A673 (cell line): ENCODE data around the gene THSD4. TPM values are rescaled to one million over a fixed set of nuclear protein-coding genes. Genes with fewer than 3 reads are reported as not detected.
A peak's percentile ranks its signal among the peaks of the same experiment; 100 is the strongest.

Source experiments
- BruUV-seq: library from RNA; stranded (reverse); fragments of 400-500 nt; replicated peaks from 2 replicates; lab custom pipeline; 2021; lab: Mats Ljungman, UMichigan
- CTCF ChIA-PET: fragments of 300-600 bp; sonication (Branson Sonifier 250); formaldehyde crosslinking; loops from one replicate; lab custom pipeline; 2022; ENCODE audit warnings: antibody characterized with exemption; lab: Charles Lee
- POLR2A ChIA-PET: fragments of 300-600 bp; sonication (Branson Sonifier 250); formaldehyde crosslinking; loops from one replicate; lab custom pipeline; 2022; ENCODE audit warnings: antibody characterized with exemption; ENCODE audit not compliant: low non-redundant PET; lab: Charles Lee
- DNase-seq: peaks from one replicate; pipeline ENCODE4 v3.0.0-alpha.2; 2015; ENCODE audit warnings: low spot score
- H3K27ac ChIP-seq: fragments of 200-600 bp; sonication (generic); 2 replicates; pipeline ENCODE4 v1.5.1; 2016; ENCODE audit warnings: mixed run types, low read depth, mild to moderate bottlenecking, mixed read lengths, antibody characterized with exemption, low read length; ENCODE audit not compliant: poor library complexity, severe bottlenecking
- H3K27me3 ChIP-seq: fragments of 200-600 bp; sonication (generic); replicated peaks from 2 replicates; pipeline ENCODE4 v1.6.1; 2017; ENCODE audit warnings: mixed run types, low read depth, mild to moderate bottlenecking, mixed read lengths, antibody characterized with exemption, low read length; ENCODE audit not compliant: insufficient read depth, poor library complexity
- H3K36me3 ChIP-seq: fragments of 200-600 bp; sonication (generic); 2 replicates; pipeline ENCODE4 v1.6.1; 2016; ENCODE audit warnings: mixed run types, mild to moderate bottlenecking, mixed read lengths, antibody characterized with exemption, low read length; ENCODE audit not compliant: insufficient read depth, poor library complexity, severe bottlenecking
- H3K4me1 ChIP-seq: fragments of 200-600 bp; sonication (generic); 2 replicates; pipeline ENCODE4 v1.6.1; 2017; ENCODE audit warnings: mixed run types, mild to moderate bottlenecking, mixed read lengths, antibody characterized with exemption, low read length; ENCODE audit not compliant: insufficient read depth, poor library complexity, severe bottlenecking
- H3K4me3 ChIP-seq: fragments of 200-600 bp; sonication (generic); 2 replicates; pipeline ENCODE4 v1.5.1; 2016; ENCODE audit warnings: low read depth, mixed run types, mild to moderate bottlenecking, mixed read lengths, low read length; ENCODE audit not compliant: poor library complexity, severe bottlenecking
- H3K9me3 ChIP-seq: fragments of 200-600 bp; sonication (generic); 2 replicates; pipeline ENCODE4 v1.6.1; 2016; ENCODE audit warnings: mixed run types, low read depth, mild to moderate bottlenecking, mixed read lengths, antibody characterized with exemption, low read length; ENCODE audit not compliant: poor library complexity, severe bottlenecking
- EZH2 ChIP-seq: fragments of 200-600 bp; sonication (generic); IDR thresholded peaks from 2 replicates; pipeline ENCODE4 v1.6.1; 2017; ENCODE audit warnings: borderline replicate concordance, low read depth, mild to moderate bottlenecking, mixed read lengths, antibody characterized with exemption, low read length; ENCODE audit not compliant: poor library complexity, severe bottlenecking
- intact Hi-C: fragments of 100-400 bp; cut with micrococcal nuclease; formaldehyde crosslinking; loops from one replicate; pipeline ENCODE4 v1.10.0; 2022; ENCODE audit not compliant: unreplicated experiment
- total RNA-seq: library from RNA; stranded (reverse); gene quantifications from 2 replicates; pipeline ENCODE4 v1.2.3, GENCODE V29; 2021
- TF ChIP-seq, protein P1 (sequence below): fragments of 300-800, 200-600 bp; sonication (generic); conservative IDR thresholded peaks from 2 replicates; pipeline ENCODE4 v1.5.1; 2017; ENCODE audit warnings: low read depth, mild to moderate bottlenecking, antibody characterized with exemption, low read length, moderate library complexity, mixed read lengths

THSD4 gene
- total RNA-seq, 1 experiment from 2014 or later = 2.4 TPM

DNA sequence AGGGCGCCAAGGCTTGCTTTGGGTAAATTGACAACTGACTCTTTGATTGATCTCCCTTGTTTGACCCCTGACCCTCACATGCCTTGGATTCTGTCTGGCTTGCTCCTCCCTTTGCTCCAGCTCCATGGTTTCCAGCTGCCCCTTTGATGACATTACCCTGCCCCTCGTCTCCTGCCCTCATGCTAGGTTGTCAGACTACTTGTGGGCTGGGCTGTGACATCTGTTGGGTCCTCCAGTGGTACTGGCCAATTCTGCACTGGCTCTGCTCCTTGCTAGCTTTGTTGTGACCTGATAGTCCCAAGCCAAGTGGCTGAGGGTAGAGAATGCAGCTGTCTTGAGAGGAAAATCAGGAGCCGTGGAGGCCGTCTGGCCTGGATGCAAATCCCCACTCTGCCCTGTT, 6.2 kb downstream of the THSD4 start:
- no peak for DNase-seq
- Histone ChIP-seq H3K4me3 (no peak overlapping the region), H3K27me3 (peaks cover 2% of the 10 kb centered on the region), H3K9me3 (no peaks in the 10 kb centered on the region), H3K27ac (no peak overlapping the region), H3K4me1 (no peaks in the 10 kb centered on the region), H3K36me3 (no peaks in the 10 kb centered on the region)
- ChIA-PET CTCF (no interaction called here), POLR2A (no interaction called here)
- no TSS peak for BruUV-seq
- intact Hi-C loops = no loop called here
- TF ChIP-seq, protein P1, sequence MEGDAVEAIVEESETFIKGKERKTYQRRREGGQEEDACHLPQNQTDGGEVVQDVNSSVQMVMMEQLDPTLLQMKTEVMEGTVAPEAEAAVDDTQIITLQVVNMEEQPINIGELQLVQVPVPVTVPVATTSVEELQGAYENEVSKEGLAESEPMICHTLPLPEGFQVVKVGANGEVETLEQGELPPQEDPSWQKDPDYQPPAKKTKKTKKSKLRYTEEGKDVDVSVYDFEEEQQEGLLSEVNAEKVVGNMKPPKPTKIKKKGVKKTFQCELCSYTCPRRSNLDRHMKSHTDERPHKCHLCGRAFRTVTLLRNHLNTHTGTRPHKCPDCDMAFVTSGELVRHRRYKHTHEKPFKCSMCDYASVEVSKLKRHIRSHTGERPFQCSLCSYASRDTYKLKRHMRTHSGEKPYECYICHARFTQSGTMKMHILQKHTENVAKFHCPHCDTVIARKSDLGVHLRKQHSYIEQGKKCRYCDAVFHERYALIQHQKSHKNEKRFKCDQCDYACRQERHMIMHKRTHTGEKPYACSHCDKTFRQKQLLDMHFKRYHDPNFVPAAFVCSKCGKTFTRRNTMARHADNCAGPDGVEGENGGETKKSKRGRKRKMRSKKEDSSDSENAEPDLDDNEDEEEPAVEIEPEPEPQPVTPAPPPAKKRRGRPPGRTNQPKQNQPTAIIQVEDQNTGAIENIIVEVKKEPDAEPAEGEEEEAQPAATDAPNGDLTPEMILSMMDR = no peak
- no peak for TF ChIP-seq EZH2

DNA sequence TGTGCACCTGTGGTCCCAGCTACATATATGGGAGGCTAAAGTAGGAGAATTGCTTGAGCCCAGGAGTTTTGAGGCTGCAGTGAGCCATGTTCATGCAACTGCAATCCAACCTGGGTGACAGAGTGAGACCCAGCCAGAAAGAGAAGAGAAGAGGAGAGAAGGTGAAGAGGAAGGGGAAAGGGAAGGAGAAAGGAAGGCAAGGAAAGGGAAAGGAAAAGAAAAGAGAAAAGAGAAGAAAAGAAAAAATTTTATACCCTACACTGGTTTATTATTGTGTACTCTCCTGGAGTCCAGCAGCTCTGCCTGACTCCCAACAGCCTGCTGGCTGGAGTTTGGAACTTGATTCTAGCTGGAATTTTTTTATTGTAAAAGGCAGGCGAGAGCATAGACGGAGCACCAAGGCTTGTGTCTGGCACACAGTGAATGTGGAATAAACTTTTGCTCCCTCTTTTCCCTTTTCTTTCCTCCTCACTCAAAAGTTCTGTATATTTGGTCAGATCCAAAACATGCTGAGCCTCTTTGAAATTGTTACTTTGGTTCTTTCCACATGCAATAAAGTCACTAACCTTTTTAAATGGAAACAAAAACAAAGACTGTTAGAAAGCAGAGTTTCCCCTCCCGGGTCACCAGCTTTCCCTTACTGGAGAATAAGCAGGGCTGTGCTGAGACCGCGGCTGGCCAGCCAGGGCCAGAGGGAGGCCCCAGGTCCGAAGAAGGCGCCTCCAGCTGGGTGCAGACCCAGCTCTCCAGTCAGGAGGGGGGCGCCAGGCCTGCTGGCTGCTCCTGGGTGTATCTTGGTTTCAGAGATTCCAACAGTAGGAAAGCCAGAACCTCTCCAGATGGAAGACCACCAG, 9.9 kb downstream of the THSD4 start:
- no peaks in the 10 kb centered on the region for H3K4me1 ChIP-seq
- no peak overlapping the region for H3K4me3 ChIP-seq
- no peaks in the 10 kb centered on the region for H3K9me3 ChIP-seq
- TF ChIP-seq EZH2 = no peak
- TF ChIP-seq, protein P1 = no peak
- CTCF ChIA-PET = no interaction called here
- H3K27ac ChIP-seq = no peak overlapping the region
- POLR2A ChIA-PET = no interaction called here
- intact Hi-C loops = no loop called here
- no TSS peak for BruUV-seq
- no peak for DNase-seq
- no peaks in the 10 kb centered on the region for H3K27me3 ChIP-seq
- H3K36me3 ChIP-seq = no peaks in the 10 kb centered on the region

DNA sequence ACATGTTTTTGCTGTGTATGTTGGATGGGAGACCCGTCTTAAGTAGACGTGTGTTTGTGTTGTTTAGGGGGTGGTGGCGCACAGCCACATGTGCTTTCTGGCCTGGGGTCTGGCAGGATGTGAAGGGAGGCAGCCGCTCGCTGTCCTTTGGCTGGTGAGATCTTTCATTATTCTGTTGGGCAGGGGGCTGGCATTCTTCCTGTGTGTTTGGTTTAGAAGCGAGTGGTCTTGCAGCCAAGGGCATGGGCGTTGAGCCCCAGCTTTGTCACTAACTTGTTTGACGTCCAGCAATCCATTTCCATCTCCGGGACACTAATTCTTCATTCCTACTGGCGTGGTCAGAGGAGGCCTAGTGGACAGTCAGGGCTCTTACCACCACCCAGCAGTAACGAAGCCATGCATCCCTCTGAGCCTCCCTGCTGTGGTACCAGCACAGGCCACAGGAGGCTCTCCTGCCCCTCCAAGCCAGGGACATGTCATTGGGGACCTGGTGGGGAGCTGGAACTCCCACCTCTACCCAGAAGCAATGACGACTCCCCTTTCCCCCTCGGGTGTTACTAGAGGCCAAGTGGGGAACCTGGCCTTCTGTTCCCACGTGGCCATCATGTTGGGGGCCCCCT, 10.7 kb downstream of the THSD4 start:
- DNase-seq = no peak

More for the DNA sequence above, 10.7 kb downstream of the THSD4 start:
- no peaks in the 10 kb centered on the region for H3K36me3 ChIP-seq
- no peak overlapping the region for H3K4me3 ChIP-seq
- no TSS peak for BruUV-seq
- TF ChIP-seq, protein P1 = peak; percentile 40
- TF ChIP-seq EZH2 = no peak
- H3K9me3 ChIP-seq = no peaks in the 10 kb centered on the region
- intact Hi-C loops = no loop called here
- CTCF ChIA-PET = no interaction called here
- no peaks in the 10 kb centered on the region for H3K4me1 ChIP-seq
- H3K27ac ChIP-seq = no peak overlapping the region
- POLR2A ChIA-PET = no interaction called here
- no peaks in the 10 kb centered on the region for H3K27me3 ChIP-seq
